GM23338 (cell line): ENCODE results near the gene PTPRR. TPM values are rescaled to one million over a fixed set of nuclear protein-coding genes. Genes with fewer than 3 reads are reported as not detected.

ENCODE experiments used
- ATAC-seq: fragments of 200-7000 bp; cut with Tn5 transposase; 3 replicates; pipeline ENCODE4 v1.9.1; 2020
- DNase-seq: peaks from one replicate; pipeline ENCODE4 v3.0.0-alpha.2; 2015; ENCODE audit warnings: low spot score
- H2AFZ ChIP-seq: fragments of 200-600 bp; sonication (generic); 2 replicates; pipeline ENCODE4 v1.8.0; 2016; ENCODE audit warnings: antibody characterized with exemption, mild to moderate bottlenecking, moderate library complexity
- H3F3A ChIP-seq: fragments of 200-600 bp; sonication (generic); replicated peaks from 2 replicates; pipeline ENCODE4 v1.8.0; 2017; ENCODE audit warnings: antibody characterized with exemption, mixed run types, low read depth
- H3K27ac ChIP-seq: fragments of 200-600 bp; sonication (generic); 2 replicates; pipeline ENCODE4 v1.6.1; 2016; ENCODE audit warnings: low read depth
- H3K27me3 ChIP-seq: fragments of 200-600 bp; sonication (generic); 2 replicates; pipeline ENCODE4 v1.8.0; 2016; ENCODE audit warnings: mild to moderate bottlenecking, mixed run types, moderate library complexity; ENCODE audit not compliant: insufficient read depth
- H3K36me3 ChIP-seq: fragments of 200-600 bp; sonication (generic); 2 replicates; pipeline ENCODE4 v1.8.0; 2016; ENCODE audit warnings: mild to moderate bottlenecking; ENCODE audit not compliant: insufficient read depth
- H3K4me1 ChIP-seq: fragments of 200-600 bp; sonication (generic); 2 replicates; pipeline ENCODE4 v1.8.0; 2016; ENCODE audit warnings: mild to moderate bottlenecking, moderate library complexity; ENCODE audit not compliant: insufficient read depth
- H3K4me2 ChIP-seq: fragments of 200-600 bp; sonication (generic); 2 replicates; pipeline ENCODE4 v1.7.1; 2017; ENCODE audit warnings: mixed run types
- H3K4me3 ChIP-seq: fragments of 200-600 bp; sonication (generic); 2 replicates; pipeline ENCODE4 v1.6.1; 2016; ENCODE audit warnings: mixed run types
- H3K79me2 ChIP-seq: fragments of 200-600 bp; sonication (generic); replicated peaks from 2 replicates; pipeline ENCODE4 v1.8.0; 2017; ENCODE audit warnings: mild to moderate bottlenecking; ENCODE audit not compliant: insufficient read depth
- H3K9me2 ChIP-seq: fragments of 200-600 bp; sonication (generic); 2 replicates; pipeline ENCODE4 v1.8.0; 2017; ENCODE audit not compliant: insufficient read depth
- H4K20me1 ChIP-seq: fragments of 200-600 bp; sonication (generic); replicated peaks from 2 replicates; pipeline ENCODE4 v1.8.0; 2017; ENCODE audit warnings: mild to moderate bottlenecking; ENCODE audit not compliant: insufficient read depth
- H3K27ac Mint-ChIP-seq: 2 replicates; pipeline ENCODE4 v1.8.0; 2020; ENCODE audit warnings: inconsistent platforms, mild to moderate bottlenecking, moderate library complexity, mixed read lengths
- H3K27me3 Mint-ChIP-seq: 3 replicates; pipeline ENCODE4 v1.8.0; 2022; ENCODE audit warnings: low read depth, mild to moderate bottlenecking, moderate library complexity, mixed read lengths, inconsistent platforms; ENCODE audit not compliant: insufficient read depth, poor library complexity
- H3K36me3 Mint-ChIP-seq: 3 replicates; pipeline ENCODE4 v1.8.0; 2021; ENCODE audit warnings: low read depth, mild to moderate bottlenecking, inconsistent platforms, moderate library complexity, mixed read lengths
- H3K4me1 Mint-ChIP-seq: 3 replicates; pipeline ENCODE4 v1.8.0; 2020; ENCODE audit warnings: mild to moderate bottlenecking, inconsistent platforms, mixed read lengths
- H3K4me3 Mint-ChIP-seq: 3 replicates; pipeline ENCODE4 v1.8.0; 2021; ENCODE audit warnings: moderate library complexity, mild to moderate bottlenecking, inconsistent platforms, mixed read lengths
- H3K9me3 Mint-ChIP-seq: 3 replicates; pipeline ENCODE4 v1.8.0; 2020; ENCODE audit warnings: moderate library complexity, mild to moderate bottlenecking, inconsistent platforms, mixed read lengths
- EZH2phosphoT487 ChIP-seq: fragments of 200-600 bp; sonication (generic); IDR thresholded peaks from one replicate; pipeline ENCODE4 v1.8.1; 2018; ENCODE audit warnings: antibody characterized with exemption; ENCODE audit not compliant: unreplicated experiment
- JUNB ChIP-seq: IDR thresholded peaks from one replicate; pipeline ENCODE4 v1.6.1; 2016; ENCODE audit warnings: antibody characterized with exemption; ENCODE audit not compliant: unreplicated experiment
- NANOG ChIP-seq: IDR thresholded peaks from 2 replicates; pipeline ENCODE4 v1.6.1; 2016; ENCODE audit warnings: antibody characterized with exemption, borderline replicate concordance
- STAT1 ChIP-seq: IDR thresholded peaks from one replicate; pipeline ENCODE4 v1.6.1; 2016; ENCODE audit warnings: antibody characterized with exemption; ENCODE audit not compliant: unreplicated experiment
- ZNF331 ChIP-seq: fragments of 250-450 bp; sonication (Bioruptor Pico); IDR thresholded peaks from 2 replicates; pipeline ENCODE4 v1.5.0; 2020; ENCODE audit warnings: low read depth, mild to moderate bottlenecking, moderate library complexity
- polyA plus RNA-seq: library from polyadenylated mRNA; unstranded; fragments of >200 nt; fragmentation: Nextera tagmentation; extraction: Ambion mirVana; gene quantifications from 2 replicates; pipeline ENCODE4 v1.2.1, GENCODE V29; 2016
- total RNA-seq: library from RNA; depleted of rRNA; stranded (reverse); fragments of >200 nt; shearing (Covaris generic); gene quantifications from 2 replicates; pipeline ENCODE4 v1.2.3, GENCODE V29; 2014
- TF ChIP-seq, protein P1 (sequence below): fragments of 250-450 bp; sonication (Bioruptor Pico); IDR thresholded peaks from 2 replicates; pipeline ENCODE4 v1.5.0; 2020; ENCODE audit warnings: mild to moderate bottlenecking, moderate library complexity

Gene PTPRR
- total and polyA plus RNA-seq, 2 experiments from 2014 or later = 0.26 to 0.76 TPM

DNA sequence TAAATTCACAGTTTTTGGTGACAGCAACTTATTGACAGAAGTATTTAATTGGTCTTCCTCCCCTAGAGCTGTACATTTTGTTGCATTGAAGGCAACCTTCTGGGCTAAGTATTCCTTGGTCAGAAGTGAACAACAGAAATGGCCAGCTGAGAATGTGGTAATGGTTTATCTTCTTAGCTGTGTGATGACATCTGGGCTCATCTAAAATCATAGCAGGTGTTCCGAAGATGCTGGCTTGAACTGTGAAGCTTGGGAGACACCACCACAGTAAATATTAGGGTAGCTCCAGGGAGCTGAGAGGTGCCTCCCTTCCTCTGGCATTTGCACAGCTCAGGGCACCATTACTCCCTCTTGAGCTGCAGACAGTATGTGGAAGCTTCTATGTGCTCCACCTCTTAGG lies 279.6 kb downstream of the PTPRR start (continued):
- TF ChIP-seq, protein P1, sequence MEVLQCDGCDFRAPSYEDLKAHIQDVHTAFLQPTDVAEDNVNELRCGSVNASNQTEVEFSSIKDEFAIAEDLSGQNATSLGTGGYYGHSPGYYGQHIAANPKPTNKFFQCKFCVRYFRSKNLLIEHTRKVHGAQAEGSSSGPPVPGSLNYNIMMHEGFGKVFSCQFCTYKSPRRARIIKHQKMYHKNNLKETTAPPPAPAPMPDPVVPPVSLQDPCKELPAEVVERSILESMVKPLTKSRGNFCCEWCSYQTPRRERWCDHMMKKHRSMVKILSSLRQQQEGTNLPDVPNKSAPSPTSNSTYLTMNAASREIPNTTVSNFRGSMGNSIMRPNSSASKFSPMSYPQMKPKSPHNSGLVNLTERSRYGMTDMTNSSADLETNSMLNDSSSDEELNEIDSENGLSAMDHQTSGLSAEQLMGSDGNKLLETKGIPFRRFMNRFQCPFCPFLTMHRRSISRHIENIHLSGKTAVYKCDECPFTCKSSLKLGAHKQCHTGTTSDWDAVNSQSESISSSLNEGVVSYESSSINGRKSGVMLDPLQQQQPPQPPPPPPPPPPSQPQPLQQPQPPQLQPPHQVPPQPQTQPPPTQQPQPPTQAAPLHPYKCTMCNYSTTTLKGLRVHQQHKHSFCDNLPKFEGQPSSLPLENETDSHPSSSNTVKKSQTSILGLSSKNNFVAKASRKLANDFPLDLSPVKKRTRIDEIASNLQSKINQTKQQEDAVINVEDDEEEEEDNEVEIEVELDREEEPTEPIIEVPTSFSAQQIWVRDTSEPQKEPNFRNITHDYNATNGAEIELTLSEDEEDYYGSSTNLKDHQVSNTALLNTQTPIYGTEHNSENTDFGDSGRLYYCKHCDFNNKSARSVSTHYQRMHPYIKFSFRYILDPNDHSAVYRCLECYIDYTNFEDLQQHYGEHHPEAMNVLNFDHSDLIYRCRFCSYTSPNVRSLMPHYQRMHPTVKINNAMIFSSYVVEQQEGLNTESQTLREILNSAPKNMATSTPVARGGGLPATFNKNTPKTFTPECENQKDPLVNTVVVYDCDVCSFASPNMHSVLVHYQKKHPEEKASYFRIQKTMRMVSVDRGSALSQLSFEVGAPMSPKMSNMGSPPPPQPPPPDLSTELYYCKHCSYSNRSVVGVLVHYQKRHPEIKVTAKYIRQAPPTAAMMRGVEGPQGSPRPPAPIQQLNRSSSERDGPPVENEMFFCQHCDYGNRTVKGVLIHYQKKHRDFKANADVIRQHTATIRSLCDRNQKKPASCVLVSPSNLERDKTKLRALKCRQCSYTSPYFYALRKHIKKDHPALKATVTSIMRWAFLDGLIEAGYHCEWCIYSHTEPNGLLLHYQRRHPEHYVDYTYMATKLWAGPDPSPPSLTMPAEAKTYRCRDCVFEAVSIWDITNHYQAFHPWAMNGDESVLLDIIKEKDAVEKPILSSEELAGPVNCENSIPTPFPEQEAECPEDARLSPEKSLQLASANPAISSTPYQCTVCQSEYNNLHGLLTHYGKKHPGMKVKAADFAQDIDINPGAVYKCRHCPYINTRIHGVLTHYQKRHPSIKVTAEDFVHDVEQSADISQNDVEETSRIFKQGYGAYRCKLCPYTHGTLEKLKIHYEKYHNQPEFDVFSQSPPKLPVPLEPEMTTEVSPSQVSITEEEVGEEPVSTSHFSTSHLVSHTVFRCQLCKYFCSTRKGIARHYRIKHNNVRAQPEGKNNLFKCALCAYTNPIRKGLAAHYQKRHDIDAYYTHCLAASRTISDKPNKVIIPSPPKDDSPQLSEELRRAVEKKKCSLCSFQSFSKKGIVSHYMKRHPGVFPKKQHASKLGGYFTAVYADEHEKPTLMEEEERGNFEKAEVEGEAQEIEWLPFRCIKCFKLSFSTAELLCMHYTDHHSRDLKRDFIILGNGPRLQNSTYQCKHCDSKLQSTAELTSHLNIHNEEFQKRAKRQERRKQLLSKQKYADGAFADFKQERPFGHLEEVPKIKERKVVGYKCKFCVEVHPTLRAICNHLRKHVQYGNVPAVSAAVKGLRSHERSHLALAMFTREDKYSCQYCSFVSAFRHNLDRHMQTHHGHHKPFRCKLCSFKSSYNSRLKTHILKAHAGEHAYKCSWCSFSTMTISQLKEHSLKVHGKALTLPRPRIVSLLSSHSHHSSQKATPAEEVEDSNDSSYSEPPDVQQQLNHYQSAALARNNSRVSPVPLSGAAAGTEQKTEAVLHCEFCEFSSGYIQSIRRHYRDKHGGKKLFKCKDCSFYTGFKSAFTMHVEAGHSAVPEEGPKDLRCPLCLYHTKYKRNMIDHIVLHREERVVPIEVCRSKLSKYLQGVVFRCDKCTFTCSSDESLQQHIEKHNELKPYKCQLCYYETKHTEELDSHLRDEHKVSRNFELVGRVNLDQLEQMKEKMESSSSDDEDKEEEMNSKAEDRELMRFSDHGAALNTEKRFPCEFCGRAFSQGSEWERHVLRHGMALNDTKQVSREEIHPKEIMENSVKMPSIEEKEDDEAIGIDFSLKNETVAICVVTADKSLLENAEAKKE (CRISPR knock-in tag) = no peak
- TF ChIP-seq ZNF331 (CRISPR knock-in tag) (no peak), EZH2phosphoT487 (no peak)

DNA sequence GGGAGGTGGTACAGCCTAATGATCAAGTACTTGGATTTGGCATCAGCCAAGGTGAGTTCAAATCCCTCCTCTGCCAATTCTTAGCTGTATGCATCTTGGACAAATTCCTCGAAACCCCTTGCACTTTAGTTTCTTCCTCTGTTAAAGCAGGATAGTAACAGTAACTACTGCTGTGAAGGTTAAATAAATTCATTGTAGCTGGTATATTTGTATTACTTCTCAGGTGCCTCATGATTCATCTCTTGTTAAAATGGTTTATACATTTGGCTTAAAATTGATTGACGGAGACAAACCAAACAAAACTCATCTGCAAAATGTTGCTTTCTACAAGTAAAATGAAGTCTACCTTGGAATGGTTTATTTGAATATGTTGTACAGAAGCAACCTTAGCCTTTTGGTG lies 281.0 kb downstream of the PTPRR start:
- Histone ChIP-seq H3K4me1 (no peaks in the 10 kb centered on the region), H4K20me1 (no peaks in the 10 kb centered on the region), H3F3A (no peaks in the 10 kb centered on the region), H3K79me2 (no peaks in the 10 kb centered on the region), H3K4me3 (no peak overlapping the region), H3K36me3 (no peaks in the 10 kb centered on the region), H2AFZ (no peak overlapping the region), H3K9me2 (no peaks in the 10 kb centered on the region; the same call in 1 of the 2 replicates), H3K4me2 (no peak overlapping the region), H3K27ac (no peak overlapping the region), H3K27me3 (no peaks in the 10 kb centered on the region)
- DNase-seq (no peak), ATAC-seq (no peak)
- Mint-ChIP-seq H3K4me1 (no peaks in the 10 kb centered on the region), H3K36me3 (no peaks in the 10 kb centered on the region), H3K27me3 (no peaks in the 10 kb centered on the region), H3K4me3 (no peak overlapping the region), H3K27ac (no peak overlapping the region), H3K9me3 (no peaks in the 10 kb centered on the region)
- TF ChIP-seq JUNB (no peak), STAT1 (no peak), NANOG (no peak), EZH2phosphoT487 (no peak)
